GM19397 (cell line): ENCODE data around the gene APBA3.

Source experiments
- ATAC-seq: cut with Tn5 transposase; IDR thresholded peaks from one replicate; pipeline ENCODE4 v1.9.1; 2021; ENCODE audit warnings: mild to moderate bottlenecking, moderate library complexity; ENCODE audit not compliant: unreplicated experiment

APBA3 gene

GRCh38 chr19:3761382-3762129 is at the start of gene APBA3:
Gene APBA3 (minus strand): TSS chr19:3761692. CDS start chr19:3760264, 1,428 bp downstream.
- ATAC-seq, result peak; percentile 51

GRCh38 chr19:3810708-3811355 is 49.3 kb upstream of the APBA3 start:
- ATAC-seq, result no peak

- ATAC-seq, result no peak
These were observed 48.6 kb upstream of the APBA3 start for GRCh38 chr19:3809881-3810707.

- ATAC-seq, result no peak
These were observed 47.1 kb upstream of the APBA3 start for GRCh38 chr19:3808420-3809143.

- no peak for ATAC-seq
These were observed 46.3 kb upstream of the APBA3 start for GRCh38 chr19:3807574-3808354.

GRCh38 chr19:3807131-3807480 is 45.6 kb upstream of the APBA3 start:
- ATAC-seq, result no peak

GRCh38 chr19:3805859-3806258 is 44.4 kb upstream of the APBA3 start:
- no peak for ATAC-seq

GRCh38 chr19:3804429-3804828 is 42.9 kb upstream of the APBA3 start:
- no peak for ATAC-seq

GRCh38 chr19:3803986-3804385 is 42.5 kb upstream of the APBA3 start:
- no peak for ATAC-seq

GRCh38 chr19:3803114-3803888 is 41.8 kb upstream of the APBA3 start:
- ATAC-seq, result no peak

- no peak for ATAC-seq
These were observed 40.1 kb upstream of the APBA3 start for GRCh38 chr19:3801412-3802096.

GRCh38 chr19:3800996-3801395 is 39.5 kb upstream of the APBA3 start:
- ATAC-seq, result no peak

GRCh38 chr19:3798137-3798536 is 36.6 kb upstream of the APBA3 start:
- ATAC-seq, result no peak

GRCh38 chr19:3796358-3796757 is 34.9 kb upstream of the APBA3 start:
- no peak for ATAC-seq

- ATAC-seq, result no peak
These were observed 32.3 kb upstream of the APBA3 start for GRCh38 chr19:3793799-3794198.

- no peak for ATAC-seq
These were observed 30.6 kb upstream of the APBA3 start for GRCh38 chr19:3792114-3792513.

GRCh38 chr19:3790941-3791340 is 29.4 kb upstream of the APBA3 start:
- ATAC-seq, result no peak

GRCh38 chr19:3790209-3790734 is 28.8 kb upstream of the APBA3 start:
- no peak for ATAC-seq
